Measurements from ENCODE around the gene ECM1.

The ECM1 gene

DNA sequence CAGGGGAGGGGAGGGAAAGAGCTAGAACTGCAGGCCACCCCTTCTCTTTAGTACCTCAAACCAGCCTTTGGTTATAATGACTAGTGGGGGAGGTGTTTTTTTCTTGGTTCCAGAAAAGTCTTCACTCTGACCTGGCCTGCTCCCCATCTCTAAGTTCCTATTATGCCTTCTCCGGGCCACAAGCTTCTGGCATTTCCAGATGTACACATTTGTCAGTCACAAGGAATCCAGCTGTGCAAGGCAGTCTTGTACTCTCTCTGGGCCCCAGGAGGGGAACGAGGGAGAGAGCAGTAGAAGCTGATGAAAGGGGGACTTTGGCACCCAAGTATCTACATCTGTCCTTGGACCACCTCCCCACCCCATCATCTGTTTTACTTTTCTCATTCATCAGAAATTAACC, 4.9 kb downstream of the ECM1 start:
- DNase-seq (ENCODE audit: low read depth, low spot score): no peak

DNA sequence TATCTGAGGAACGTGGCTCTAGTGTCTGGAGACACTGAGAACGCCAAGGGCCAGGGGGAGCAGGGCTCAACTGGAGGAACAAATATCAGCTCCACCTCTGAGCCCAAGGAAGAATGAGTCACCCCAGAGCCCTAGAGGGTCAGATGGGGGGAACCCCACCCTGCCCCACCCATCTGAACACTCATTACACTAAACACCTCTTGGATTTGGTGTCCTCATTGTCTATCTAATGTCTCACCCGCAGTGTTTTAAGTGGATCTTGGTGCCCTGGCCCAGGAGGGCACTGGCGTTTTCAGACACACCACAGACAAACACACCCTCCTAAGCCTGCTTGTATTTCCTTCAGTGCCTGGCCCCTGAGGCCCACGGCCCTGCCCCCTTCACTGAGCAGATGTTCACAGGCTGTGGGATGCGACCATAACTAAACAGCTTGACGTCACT, 5.5 kb downstream of the ECM1 start:
- no peak for DNase-seq (ENCODE audit: low read depth, low spot score)

DNA sequence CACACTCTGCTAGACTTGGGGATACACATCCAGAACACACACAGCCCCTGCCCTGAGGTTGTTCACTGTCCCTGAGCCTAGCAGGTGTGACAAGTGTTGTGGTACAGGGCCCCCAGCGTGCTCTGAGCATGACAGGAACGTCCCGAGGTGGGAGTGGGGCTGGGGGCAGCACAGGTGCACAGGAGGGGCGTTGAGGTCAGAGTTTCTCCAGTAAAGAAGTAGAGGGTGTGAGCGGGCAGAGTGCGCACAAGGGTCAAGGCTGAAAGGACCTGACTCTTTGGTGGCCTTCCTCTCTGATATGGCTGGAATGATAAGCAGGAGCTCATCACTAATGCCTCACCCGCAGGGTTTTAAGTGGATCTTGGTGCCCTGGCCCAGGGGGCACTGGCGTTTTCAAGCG, 6.4 kb downstream of the ECM1 start:
- DNase-seq (ENCODE audit: low read depth, low spot score): no peak

DNA sequence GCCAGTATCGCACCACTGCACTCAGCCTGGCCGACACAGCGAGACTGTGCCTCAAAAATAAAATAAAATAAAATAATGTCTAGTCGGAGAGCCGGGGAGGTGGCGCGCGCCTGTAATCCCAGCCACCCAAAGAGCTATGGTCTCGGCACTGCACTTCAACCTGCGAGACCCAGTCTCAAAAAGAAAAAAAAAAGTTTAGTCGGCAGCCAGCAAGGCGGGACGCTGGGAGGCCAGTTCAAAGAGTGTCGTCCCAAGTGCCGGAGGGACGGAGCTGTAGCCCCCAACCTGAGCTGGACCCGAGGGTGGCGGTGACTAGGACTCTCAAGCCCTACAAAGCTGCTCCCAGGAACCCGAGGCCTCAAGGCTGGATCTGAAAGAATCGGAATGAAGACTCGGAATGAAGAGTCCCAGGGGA, 7.0 kb downstream of the ECM1 start:
- DNase-seq (ENCODE audit: low read depth, low spot score): no peak

DNA sequence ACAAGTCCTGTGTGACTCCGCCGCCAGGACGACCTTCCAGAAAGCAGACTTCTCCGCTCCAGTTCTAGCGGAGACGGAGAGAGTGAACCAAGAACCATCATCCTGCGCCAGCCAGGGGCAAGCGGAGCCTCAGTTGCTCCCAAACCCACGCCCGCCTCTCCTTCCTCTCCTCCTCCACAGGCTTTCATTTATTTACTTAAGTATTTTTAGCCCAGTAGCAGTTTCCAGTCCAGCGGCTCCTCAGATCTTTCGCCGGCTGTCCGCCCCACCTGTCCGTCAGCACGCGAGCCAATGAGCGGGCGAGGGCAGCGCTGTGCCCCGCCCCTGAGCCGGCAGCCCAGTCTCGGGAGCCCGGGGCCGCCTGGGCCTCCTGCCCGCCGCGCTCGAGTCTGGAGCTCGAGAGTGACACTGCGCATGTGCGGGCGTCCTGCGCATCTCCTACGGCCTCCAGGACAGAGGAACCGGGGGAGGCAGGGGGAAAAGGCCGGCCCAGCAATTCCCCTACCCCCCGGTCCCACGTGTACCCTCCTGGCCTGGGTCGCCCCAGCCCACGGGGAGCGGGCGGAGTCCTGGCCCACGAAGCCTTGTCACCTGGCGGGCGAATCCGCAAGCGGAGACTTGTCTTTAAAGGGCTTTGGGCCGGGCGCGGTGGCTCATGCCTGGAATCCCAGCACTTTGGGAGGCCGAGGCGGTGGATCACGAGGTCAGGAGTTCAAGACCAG, 7.6 kb downstream of the ECM1 start, which contains the start of gene FALEC:
TSS of gene FALEC (plus strand) at position 425 of the 722 bp plus-strand sequence.
- DNase-seq (ENCODE audit: low read depth, low spot score): peak; percentile 86

DNA sequence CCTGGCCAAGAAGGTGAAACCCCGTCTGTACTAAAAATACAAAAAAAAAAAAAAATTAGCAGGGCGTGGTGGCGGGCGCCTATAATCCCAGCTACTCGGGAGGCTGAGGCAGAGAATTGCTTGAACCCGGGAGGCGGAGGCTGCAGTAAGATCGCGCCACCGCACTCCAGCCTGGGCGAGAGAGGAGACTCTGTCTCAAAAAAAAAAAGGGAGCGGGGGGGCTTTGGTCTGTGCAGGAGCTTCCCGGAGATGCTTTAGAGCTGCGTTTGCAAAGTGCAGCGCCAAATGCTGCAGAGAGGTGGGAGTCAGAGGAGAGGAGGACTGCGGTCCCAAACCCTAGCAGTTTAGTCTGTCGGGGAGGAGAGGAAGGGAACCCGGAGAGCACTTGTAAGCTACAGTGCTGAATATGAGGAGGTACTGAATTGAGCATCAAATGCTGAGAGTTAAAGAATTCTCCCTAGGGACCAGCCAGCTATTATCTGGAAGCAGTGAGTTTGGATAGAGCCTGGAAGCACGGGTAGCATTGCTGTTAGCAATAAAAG, 8.2 kb downstream of the ECM1 start:
- DNase-seq (ENCODE audit: low read depth, low spot score): no peak

DNA sequence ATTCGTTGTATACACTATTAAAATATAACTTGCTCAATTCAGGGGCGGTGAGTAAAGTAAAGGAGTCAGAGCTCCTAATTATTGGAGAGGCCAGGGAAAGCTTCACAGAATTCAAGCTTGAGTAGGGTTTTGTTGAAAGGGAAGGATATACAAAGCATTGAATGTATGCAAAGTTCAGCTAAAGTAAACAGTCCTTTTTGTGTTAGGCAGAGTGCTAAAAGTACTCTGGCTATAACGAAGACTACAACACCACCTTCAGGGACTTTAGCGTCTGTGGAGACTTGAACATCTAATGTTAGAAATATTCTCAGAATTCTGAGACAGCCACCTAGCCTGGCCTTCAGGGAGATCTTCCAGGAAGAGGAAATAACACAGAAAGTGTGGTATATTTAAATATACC, 8.7 kb downstream of the ECM1 start:
- no peak for DNase-seq (ENCODE audit: low read depth, low spot score)

DNA sequence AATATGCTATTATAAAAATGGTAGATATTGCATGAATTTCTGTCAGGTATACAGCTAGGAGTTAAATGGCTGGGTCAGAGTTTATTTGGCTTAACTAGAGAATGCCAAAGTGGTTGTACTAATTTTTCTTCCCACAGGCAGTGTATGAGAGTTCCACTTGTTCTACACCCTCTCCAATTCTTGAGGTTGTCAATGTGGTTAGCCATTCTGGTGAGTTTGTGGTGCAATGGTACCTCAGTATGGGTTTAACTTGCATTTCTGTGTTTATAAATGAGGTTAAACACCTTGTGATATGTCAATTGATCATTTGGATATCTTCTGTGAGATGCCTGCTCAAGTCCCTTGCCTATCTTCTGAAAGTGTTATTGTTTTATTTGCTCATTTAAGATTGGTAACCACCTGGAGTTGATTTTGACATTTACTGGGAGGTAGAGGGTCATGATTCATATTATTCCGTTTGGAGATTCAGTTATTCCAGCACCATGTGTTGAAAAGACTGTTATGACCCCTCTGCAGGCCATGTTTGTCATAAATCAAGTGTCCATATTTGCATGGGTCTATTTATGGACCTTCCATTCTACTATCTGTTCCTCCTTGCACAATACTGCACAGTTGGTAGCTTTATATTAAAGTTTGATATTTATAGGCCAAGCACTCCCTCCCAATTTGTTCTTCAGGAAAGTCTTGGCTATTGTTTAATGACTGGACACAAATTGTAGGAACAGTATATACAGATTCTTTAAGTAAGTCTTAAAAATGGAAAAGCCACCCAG, 13.5 kb downstream of the ECM1 start:
- DNase-seq (ENCODE audit: low read depth, low spot score): no peak

DNA sequence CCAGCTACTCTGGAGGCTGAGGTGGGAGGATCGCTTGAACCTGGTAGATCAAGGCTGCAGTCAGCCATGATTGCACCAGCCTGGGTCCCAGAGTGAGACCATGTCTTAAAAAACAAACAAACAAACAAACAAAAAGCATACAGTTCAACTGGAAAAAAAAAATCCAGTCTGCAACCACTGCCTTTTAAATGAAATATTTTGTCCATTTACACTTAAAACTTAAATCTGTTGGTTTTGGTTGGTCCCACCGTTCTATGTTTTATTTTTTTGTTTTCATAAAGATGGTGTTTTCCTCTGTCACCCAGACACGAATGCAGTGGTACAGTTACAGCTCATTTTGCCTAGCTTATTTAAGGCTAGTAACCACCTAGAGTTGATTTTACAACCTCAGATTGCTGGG, 17.4 kb downstream of the ECM1 start:
- DNase-seq (ENCODE audit: low read depth, low spot score): no peak

DNA sequence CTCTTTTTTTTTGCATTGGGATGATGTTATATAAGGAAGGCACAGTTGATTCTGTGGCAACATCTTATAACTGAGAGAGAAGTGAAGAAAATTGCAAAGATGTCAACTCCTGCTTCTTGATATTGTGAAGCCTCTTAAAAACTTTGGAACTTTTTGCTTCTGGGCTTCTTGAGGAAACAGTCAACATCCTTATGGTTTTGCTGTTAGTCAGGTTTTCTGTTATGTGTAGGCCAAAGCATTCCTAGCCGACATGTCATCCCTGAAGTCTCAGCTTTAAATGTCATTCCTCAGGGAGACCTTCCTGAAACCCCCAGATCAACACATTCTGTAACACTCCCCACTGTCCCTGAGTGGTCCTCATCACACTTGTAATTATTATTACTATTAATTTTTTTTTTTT, 20.3 kb downstream of the ECM1 start:
- no peak for DNase-seq (ENCODE audit: low read depth, low spot score)

DNA sequence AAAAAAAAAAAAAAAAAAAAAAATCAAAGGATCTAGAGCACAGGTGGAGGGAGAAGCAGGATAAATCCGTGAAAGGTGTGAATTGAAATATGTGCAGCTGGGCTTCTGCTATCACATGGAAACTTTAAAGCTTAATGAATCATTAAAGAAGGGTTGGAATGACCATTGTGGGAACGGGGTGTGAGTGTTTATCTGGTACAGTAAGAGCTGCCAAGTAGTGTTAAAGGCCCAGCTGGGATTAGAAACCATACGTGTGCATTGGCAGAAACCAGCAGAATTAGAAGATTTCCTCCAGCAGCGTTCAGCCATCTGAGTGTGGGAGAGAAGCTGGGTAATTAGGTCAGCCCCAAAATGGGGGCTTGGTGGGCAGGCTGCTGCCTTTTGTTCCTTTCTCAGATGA, 21.1 kb downstream of the ECM1 start:
- DNase-seq (ENCODE audit: low read depth, low spot score): no peak

DNA sequence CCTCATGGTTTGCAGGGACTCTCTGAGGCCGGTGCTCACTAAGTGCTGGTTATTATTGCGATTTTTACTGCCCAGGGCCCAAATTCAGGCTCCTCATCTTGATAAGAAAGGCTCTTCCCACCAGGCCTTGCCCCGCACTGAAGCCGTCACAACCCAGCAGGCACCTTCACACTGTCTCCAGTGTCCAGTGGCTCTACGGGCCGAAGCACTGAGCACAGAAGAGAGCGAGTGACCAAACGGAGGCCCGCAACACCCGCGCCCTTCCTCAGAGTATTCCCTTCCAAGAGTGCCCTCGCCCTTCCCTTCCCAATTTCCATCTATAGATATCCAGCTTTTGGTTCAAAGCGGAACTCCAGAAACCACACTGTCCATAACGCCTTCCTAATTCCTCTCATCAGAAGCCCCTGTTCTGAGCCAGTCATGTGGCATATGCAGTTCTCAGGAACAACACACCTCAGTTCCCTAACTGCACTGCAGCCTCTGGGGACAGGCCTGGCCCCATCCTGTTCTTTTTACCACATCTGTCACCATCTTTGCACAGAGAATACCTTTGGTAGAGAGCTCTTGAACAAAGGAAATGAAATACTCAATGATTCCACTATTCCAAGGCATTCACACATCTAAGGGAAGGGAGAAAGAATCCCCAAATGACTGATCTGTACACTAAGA, 22.7 kb downstream of the ECM1 start:
- DNase-seq (ENCODE audit: low read depth, low spot score): no peak

DNA sequence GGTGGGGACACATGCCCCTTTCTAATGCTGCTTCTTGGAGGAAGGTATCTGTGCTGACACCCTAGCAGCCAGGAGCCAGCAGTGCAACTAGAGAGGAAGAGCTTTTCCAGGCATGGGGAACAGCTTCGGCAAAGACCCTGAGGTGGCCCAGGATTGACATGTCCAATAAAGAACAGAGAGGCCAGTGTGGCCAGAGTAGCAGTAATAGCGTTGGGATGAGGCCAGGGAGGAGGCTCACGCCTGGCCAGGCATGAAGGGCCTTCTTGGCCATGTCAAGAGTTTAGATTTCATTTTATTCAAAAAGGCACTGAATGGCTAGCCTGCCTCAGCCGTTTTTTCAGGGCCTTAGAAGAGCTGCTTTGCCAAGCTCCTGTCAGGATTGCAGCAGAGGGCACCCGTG, 25.0 kb downstream of the ECM1 start:
- no peak for DNase-seq (ENCODE audit: low read depth, low spot score)

DNA sequence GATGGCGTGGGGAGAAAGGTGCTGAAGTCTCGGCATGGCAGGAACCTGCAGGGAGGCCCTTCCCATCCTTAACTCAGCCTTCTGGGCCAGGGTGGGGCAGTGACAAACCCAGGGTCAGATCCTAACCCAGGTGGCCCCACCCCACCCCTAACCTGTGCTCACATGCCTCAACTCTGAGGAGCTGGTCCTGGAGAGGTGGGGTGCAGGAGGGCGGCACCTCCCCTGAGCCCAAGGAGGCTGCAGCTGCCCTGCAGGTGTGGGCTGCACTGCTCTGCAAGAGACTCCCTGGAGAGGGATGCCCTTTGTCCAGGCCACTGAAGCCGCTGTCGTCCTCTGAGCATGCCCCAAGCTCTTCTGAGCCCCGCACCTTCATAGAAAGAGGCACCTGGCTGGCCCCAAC, 26.1 kb downstream of the ECM1 start:
- DNase-seq (ENCODE audit: low read depth, low spot score): no peak

DNA sequence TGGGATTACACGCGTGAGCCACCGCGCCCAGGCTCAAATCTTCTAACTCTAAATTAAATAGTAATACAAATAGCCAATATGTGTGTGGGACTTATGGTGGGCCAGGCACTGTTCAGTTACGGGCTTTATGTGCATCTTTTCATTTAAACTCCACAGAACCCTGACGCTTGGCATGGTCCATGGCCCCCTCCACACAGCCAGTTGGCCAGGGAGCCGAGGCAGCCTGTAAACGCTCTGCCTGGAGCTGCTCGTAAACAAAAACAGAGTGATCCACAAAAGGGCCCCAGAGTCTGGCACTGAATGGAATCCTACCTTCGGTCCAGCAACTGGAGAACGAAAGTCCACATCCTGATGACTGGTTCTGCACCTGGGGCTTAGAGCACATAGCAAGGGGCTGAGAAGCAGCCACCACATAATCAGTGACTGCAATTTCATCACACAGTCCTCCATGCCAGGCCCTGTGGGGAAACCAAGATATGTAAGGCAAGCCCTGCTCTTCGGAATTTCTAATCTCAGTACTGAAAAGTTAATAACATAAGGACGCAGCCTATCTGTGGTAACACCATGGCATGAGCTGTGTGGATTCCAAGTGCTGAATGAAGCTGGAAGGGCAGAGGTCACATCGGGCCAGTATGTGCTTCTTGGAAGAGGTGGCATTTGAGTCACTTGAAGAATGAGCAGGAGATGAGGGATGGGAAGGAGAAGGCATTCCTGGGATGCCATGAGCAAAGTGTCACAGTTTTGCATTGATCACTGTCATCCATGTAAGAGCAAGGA, 27.8 kb downstream of the ECM1 start:
- DNase-seq (ENCODE audit: low read depth, low spot score): no peak

DNA sequence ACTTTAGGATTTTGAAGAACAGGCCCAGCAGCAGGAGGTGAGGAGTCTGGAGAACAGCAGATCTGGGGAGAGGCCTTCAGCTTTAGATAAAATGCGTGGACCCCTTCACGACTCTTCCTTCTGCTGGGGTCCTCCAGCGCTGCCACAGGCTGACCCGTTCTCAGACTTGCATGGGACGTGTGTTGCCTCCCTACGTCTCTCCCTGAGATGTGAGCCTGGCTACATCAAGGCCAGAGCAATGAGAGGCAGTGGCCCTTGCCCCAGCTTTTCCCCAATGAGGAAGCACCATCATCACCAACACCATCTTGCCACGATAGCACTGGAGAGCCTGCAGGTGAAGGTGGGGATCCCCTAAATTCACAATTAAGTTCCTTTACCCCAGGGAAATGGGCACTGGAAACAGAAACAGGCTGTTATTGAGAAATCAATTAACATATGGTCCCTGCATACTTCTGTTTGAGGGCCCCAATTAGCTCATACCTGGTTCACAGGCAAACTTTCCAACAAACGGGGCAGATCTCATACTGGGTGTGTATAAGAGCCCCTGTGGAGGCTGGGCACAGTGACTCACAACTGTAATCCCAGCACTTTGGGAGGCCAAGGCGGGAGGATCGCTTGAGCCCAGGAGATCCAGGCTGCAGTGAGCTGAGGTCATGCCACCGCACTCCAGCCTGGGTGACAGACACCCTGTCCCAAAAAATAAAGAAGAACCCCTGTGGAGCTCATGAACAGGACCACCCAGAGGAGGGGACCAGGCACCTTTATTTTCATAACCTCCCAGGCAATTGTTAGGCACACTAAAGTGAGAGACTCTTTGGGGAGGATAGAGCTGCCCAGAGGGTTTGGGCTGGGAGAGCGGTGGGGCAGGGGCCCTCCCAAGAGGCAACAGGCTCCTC, 29.2 kb downstream of the ECM1 start:
- DNase-seq (ENCODE audit: low read depth, low spot score): no peak

DNA sequence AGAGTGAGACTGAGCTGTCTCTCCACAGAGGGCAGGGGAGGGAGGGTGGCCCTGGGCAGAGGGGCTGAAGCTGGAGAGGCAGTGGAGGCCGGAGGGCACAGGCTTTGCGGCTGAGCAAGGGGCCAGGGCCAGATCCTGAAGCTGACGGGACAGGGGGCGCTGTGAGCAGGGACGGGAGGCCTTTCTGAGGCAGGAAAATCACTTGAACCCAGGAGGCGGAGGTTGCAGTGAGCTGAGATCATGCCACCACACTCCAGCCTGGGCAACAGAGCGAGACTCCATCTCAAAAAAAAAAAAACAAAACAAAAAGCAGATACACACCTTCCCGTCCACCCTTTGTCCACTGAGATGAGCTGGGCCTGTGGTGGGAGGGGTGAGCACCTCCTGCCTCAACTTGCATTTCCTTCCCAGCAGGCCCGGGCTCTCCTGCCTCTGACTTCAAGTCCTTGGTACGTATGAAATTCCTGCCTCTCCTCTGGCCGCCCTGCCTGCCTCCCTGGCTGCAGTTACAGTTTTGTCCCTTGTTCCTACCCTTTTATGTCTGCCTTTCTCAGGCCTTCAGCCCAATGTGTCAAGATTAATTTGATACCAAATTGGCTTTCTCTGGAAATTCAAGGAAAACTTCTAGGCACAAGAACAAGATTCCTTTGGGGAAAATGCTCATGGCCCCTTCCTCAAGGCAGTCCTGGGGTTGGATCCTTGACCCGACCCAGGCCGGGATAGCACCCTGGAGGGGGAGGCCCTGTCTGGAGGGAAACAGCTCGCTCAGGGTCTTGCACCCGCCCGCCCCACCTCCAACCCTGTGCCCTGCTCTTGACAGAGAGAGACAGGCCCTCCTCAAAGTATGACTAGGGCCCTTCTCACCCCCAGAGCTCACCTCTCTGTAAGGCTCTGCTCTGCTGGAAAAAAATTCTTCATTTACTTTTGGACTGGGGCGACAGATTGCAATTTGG, 30.1 kb downstream of the ECM1 start:
- DNase-seq (ENCODE audit: low read depth, low spot score): no peak

DNA sequence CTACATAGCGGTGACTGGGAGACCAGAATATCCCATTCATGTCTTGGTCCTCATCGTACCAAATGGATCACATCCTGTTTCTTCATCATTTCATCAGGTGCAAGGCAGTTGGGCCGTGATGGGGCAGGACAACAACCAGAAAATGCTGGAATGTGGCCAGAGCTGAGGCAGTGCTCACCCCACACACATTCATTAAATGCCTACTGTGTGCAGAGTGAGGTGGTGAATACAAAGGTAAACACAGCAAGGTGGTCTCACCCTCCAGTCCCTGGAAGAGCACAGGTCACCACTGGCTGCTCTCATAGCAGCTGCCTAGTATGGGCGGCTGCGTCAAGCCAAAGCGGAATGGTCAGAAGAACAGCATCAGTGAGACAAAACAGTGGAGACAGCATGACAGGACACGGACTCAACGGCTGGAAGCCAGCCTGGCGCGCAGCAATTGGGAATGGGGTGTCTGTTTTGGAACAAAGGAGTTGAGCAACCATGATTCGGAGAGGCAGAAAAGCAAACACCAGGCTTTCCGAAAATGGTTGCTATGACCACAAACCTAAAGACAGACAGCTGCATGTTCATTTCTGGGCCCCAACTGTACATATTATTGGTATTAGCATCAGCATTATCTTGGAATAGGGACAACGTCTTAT, 35.7 kb downstream of the ECM1 start:
- DNase-seq (ENCODE audit: low read depth, low spot score): no peak

DNA sequence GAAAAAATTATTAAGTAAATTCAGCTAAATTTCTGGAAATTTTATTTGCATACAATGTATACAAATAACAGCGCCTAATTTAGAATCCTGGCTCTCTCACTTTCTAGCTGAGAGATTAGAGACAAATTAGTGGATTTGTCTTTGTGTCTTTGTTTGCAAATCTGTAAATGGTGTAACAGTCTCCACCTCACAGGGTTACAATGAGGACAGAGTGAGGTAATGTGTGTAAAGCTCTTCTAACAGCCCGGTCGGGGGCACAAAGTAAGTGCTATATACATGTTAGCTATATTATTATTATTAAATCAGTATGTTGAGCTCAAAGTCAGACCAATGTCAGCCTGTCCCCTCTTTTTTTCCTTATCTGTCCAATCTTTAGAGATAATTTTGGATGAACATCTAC, 36.3 kb downstream of the ECM1 start:
- no peak for DNase-seq (ENCODE audit: low read depth, low spot score)

All from smooth muscle cell of the brain vasculature (primary cell).